DOHH2 (cell line): Measurements from ENCODE around the gene CNST.
"Not testable (repeated sequence)": the region's sequence is repeated elsewhere in the genome, so short reads cannot be mapped to it uniquely, and the experiment has no call there.

Experiments
- H3F3A ChIP-seq: fragments of 200-600 bp; sonication (generic), shearing (Covaris generic); 2 replicates; pipeline ENCODE4 v1.6.0; 2016; ENCODE audit warnings: antibody characterized with exemption, mild to moderate bottlenecking; ENCODE audit not compliant: control insufficient read depth, insufficient read depth
- H3K27ac ChIP-seq: fragments of 200-600 bp; sonication (generic); 2 replicates; pipeline ENCODE4 v1.5.1; 2014; ENCODE audit warnings: low read depth, mild to moderate bottlenecking, low read length, moderate library complexity
- H3K27me3 ChIP-seq: fragments of 200-600 bp; sonication (generic); 2 replicates; pipeline ENCODE4 v1.6.1; 2014; ENCODE audit warnings: mild to moderate bottlenecking, low read length, mixed read lengths; ENCODE audit not compliant: control insufficient read depth
- H3K36me3 ChIP-seq: fragments of 200-600 bp; sonication (generic); 2 replicates; pipeline ENCODE4 v1.6.1; 2014; ENCODE audit warnings: mild to moderate bottlenecking, low read length, moderate library complexity, mixed read lengths; ENCODE audit not compliant: control insufficient read depth
- H3K4me1 ChIP-seq: fragments of 200-600 bp; sonication (generic); 2 replicates; pipeline ENCODE4 v1.6.1; 2014; ENCODE audit warnings: mild to moderate bottlenecking, low read length, mixed read lengths; ENCODE audit not compliant: control insufficient read depth
- H3K4me2 ChIP-seq: fragments of 200-600 bp; sonication (generic); 2 replicates; pipeline ENCODE4 v1.6.0; 2014; ENCODE audit warnings: mild to moderate bottlenecking, low read length, moderate library complexity
- H3K4me3 ChIP-seq: fragments of 200-600 bp; sonication (generic); 2 replicates; pipeline ENCODE4 v1.5.1; 2014; ENCODE audit warnings: mild to moderate bottlenecking, low read length, mixed read lengths
- H3K79me2 ChIP-seq: fragments of 200-600 bp; sonication (generic); 2 replicates; pipeline ENCODE4 v1.6.1; 2014; ENCODE audit warnings: mild to moderate bottlenecking, low read length, mixed read lengths; ENCODE audit not compliant: control insufficient read depth
- H3K9me2 ChIP-seq: fragments of 200-600 bp; sonication (generic); replicated peaks from 2 replicates; pipeline ENCODE4 v1.6.1; 2014; ENCODE audit warnings: mild to moderate bottlenecking, low read length, mixed read lengths; ENCODE audit not compliant: control insufficient read depth
- H3K9me3 ChIP-seq: fragments of 200-600 bp; sonication (generic); 2 replicates; pipeline ENCODE4 v1.6.1; 2014; ENCODE audit warnings: antibody characterized with exemption, low read length, mixed read lengths; ENCODE audit not compliant: control insufficient read depth, insufficient read depth
- H4K20me1 ChIP-seq: fragments of 200-600 bp; sonication (generic); 2 replicates; pipeline ENCODE4 v1.6.0; 2014; ENCODE audit warnings: low read depth, mild to moderate bottlenecking, antibody characterized with exemption, low read length, moderate library complexity; ENCODE audit not compliant: control insufficient read depth, insufficient read depth
- CTCF ChIP-seq: fragments of 200-600 bp; sonication (generic); IDR thresholded peaks from one replicate; pipeline ENCODE4 v1.5.1; 2014; ENCODE audit warnings: antibody characterized with exemption, mild to moderate bottlenecking, low read depth, low read length; ENCODE audit not compliant: poor library complexity, severe bottlenecking
- EZH2phosphoT487 ChIP-seq: fragments of 200-600 bp; sonication (generic); IDR thresholded peaks from 2 replicates; pipeline ENCODE4 v1.6.1; 2017; ENCODE audit warnings: borderline replicate concordance, mild to moderate bottlenecking, antibody characterized with exemption, low read length, moderate library complexity, mixed read lengths

Gene CNST

GRCh38 chr1:246602194-246602593 lies 35.9 kb downstream of the CNST start:
- Histone ChIP-seq H3K9me2 (no peaks in the 10 kb centered on the region), H3K27me3 (no peaks in the 10 kb centered on the region), H3K4me1 (no peaks in the 10 kb centered on the region), H3K79me2 (peaks cover 88% of the 10 kb centered on the region), H3K9me3 (no peaks in the 10 kb centered on the region), H4K20me1 (no peaks in the 10 kb centered on the region), H3F3A (no peaks in the 10 kb centered on the region), H3K36me3 (peaks cover 16% of the 10 kb centered on the region), H3K4me3 (no peak overlapping the region), H3K4me2 (no peak overlapping the region), H3K27ac (no peak overlapping the region)
- TF ChIP-seq EZH2phosphoT487, result no peak
- no peak for TF ChIP-seq CTCF

- H3K4me1 ChIP-seq, H3K4me2 ChIP-seq, H3K36me3 ChIP-seq, H3K9me3 ChIP-seq, H3F3A ChIP-seq, H4K20me1 ChIP-seq, H3K27me3 ChIP-seq, H3K4me3 ChIP-seq, H3K9me2 ChIP-seq, H3K27ac ChIP-seq: not testable (repeated sequence)
- peaks cover 85% of the 10 kb centered on the region for H3K79me2 ChIP-seq
Measured at GRCh38 chr1:246605231-246605630, 39.0 kb downstream of the CNST start.

- Histone ChIP-seq H4K20me1 (0 out of 2 replicates have a peak, but pooled peaks cover 5% of the 10 kb centered on the region), H3K4me2 (no peak overlapping the region), H3F3A (no peaks in the 10 kb centered on the region), H3K4me3 (no peak overlapping the region), H3K4me1 (no peaks in the 10 kb centered on the region), H3K79me2 (peaks cover 84% of the 10 kb centered on the region), H3K9me2 (no peaks in the 10 kb centered on the region), H3K9me3 (no peaks in the 10 kb centered on the region), H3K27me3 (no peaks in the 10 kb centered on the region), H3K27ac (no peak overlapping the region), H3K36me3 (peaks cover 6% of the 10 kb centered on the region; the same call in 1 of the 2 replicates)
- TF ChIP-seq CTCF (no peak), EZH2phosphoT487 (no peak)
Measured at GRCh38 chr1:246607462-246607861, 41.2 kb downstream of the CNST start.

GRCh38 chr1:246608616-246609376 lies 42.5 kb downstream of the CNST start:
- Histone ChIP-seq H4K20me1 (0 out of 2 replicates have a peak, but pooled peaks cover 5% of the 10 kb centered on the region), H3K9me3 (no peaks in the 10 kb centered on the region), H3K79me2 (peaks cover 83% of the 10 kb centered on the region), H3K27ac (no peak overlapping the region), H3K27me3 (no peaks in the 10 kb centered on the region), H3K36me3 (peaks cover 6% of the 10 kb centered on the region; the same call in 1 of the 2 replicates), H3K4me1 (no peaks in the 10 kb centered on the region), H3F3A (peaks cover 6% of the 10 kb centered on the region; the same call in 1 of the 2 replicates), H3K9me2 (no peaks in the 10 kb centered on the region), H3K4me3 (no peak overlapping the region), H3K4me2 (no peak overlapping the region)
- TF ChIP-seq CTCF (no peak), EZH2phosphoT487 (no peak)
